IMR-90 (cell line): ENCODE data around the gene NUP153. TPM values are rescaled to one million over a fixed set of nuclear protein-coding genes. Genes with fewer than 3 reads are reported as not detected.

Source experiments
- ATAC-seq: fragments of 200-7000 bp; cut with Tn5 transposase; 2 replicates; pipeline ENCODE4 v1.9.1; 2020; ENCODE audit warnings: low read depth, mild to moderate bottlenecking, moderate library complexity
- BruUV-seq: library from RNA; stranded (reverse); fragments of 400-500 nt; replicated peaks from 2 replicates; lab custom pipeline; 2021; lab: Mats Ljungman, UMichigan
- CTCF ChIA-PET: fragments of 300-600 bp; formaldehyde crosslinking; extraction: SDS; loops from one replicate; lab custom pipeline; 2021; ENCODE audit warnings: antibody characterized with exemption; lab: Yijun Ruan, JAX
- POLR2A ChIA-PET: fragments of 300-600 bp; sonication (Branson Sonifier 250); formaldehyde crosslinking; loops from one replicate; lab custom pipeline; 2022; ENCODE audit warnings: antibody characterized with exemption; ENCODE audit not compliant: unreplicated experiment; lab: Charles Lee
- DNase-seq: peaks from one replicate; pipeline ENCODE4 v3.0.0; 2013
- H2AFZ ChIP-seq: replicated peaks from 2 replicates; pipeline ENCODE3; 2013; ENCODE audit warnings: low read length, mild to moderate bottlenecking; ENCODE audit not compliant: poor library complexity
- H2AK5ac ChIP-seq: 2 replicates; pipeline ENCODE4 v1.6.1; 2013; ENCODE audit warnings: low read depth, low read length, inconsistent platforms
- H2AK9ac ChIP-seq: replicated peaks from 2 replicates; pipeline ENCODE3; 2013; ENCODE audit warnings: mild to moderate bottlenecking, low read depth, low read length, moderate library complexity; ENCODE audit not compliant: poor library complexity
- H2BK120ac ChIP-seq: 2 replicates; pipeline ENCODE4 v1.6.1; 2013; ENCODE audit warnings: low read depth, low read length, inconsistent platforms
- H2BK15ac ChIP-seq: 3 replicates; pipeline ENCODE4 v1.6.1; 2013; ENCODE audit warnings: low read depth, low read length, inconsistent platforms
- H2BK20ac ChIP-seq: 2 replicates; pipeline ENCODE4 v1.6.1; 2013; ENCODE audit warnings: low read depth, mild to moderate bottlenecking, inconsistent platforms, low read length, moderate library complexity
- H2BK5ac ChIP-seq: 2 replicates; pipeline ENCODE4 v1.6.1; 2013; ENCODE audit warnings: mild to moderate bottlenecking, low read depth, low read length, inconsistent platforms; ENCODE audit not compliant: poor library complexity, severe bottlenecking
- H3K14ac ChIP-seq: replicated peaks from 2 replicates; pipeline ENCODE4 v1.6.1; 2013; ENCODE audit warnings: low read depth, low read length, inconsistent platforms
- H3K18ac ChIP-seq: 2 replicates; pipeline ENCODE4 v1.6.1; 2013; ENCODE audit warnings: low read depth, low read length, control low read depth
- H3K23ac ChIP-seq: 2 replicates; pipeline ENCODE4 v1.6.1; 2013; ENCODE audit warnings: low read depth, low read length, inconsistent platforms
- H3K27ac ChIP-seq: 2 replicates; pipeline ENCODE4 v1.5.1; 2013; ENCODE audit warnings: mild to moderate bottlenecking, control low read depth, low read length; ENCODE audit not compliant: insufficient read depth
- H3K27me3 ChIP-seq: 2 replicates; pipeline ENCODE4 v1.6.1; 2013; ENCODE audit warnings: low read length; ENCODE audit not compliant: control insufficient read depth, insufficient read depth
- H3K36me3 ChIP-seq: 2 replicates; pipeline ENCODE4 v1.6.1; 2013; ENCODE audit warnings: low read length, mixed read lengths; ENCODE audit not compliant: control insufficient read depth, insufficient read depth
- H3K4ac ChIP-seq: 2 replicates; pipeline ENCODE4 v1.6.1; 2013; ENCODE audit warnings: low read depth, low read length, inconsistent platforms
- H3K4me1 ChIP-seq: 2 replicates; pipeline ENCODE4 v1.6.1; 2013; ENCODE audit warnings: low read length, mixed read lengths; ENCODE audit not compliant: control insufficient read depth, insufficient read depth
- H3K4me2 ChIP-seq: 2 replicates; pipeline ENCODE4 v1.6.1; 2013; ENCODE audit warnings: low read depth, mild to moderate bottlenecking, control low read depth, low read length, moderate library complexity
- H3K4me3 ChIP-seq: 2 replicates; pipeline ENCODE4 v1.5.1; 2013; ENCODE audit warnings: low read depth, mild to moderate bottlenecking, control low read depth, low read length, moderate library complexity; ENCODE audit not compliant: insufficient read depth
- H3K56ac ChIP-seq: 2 replicates; pipeline ENCODE4 v1.6.1; 2013; ENCODE audit warnings: low read length, inconsistent platforms; ENCODE audit not compliant: insufficient read depth; ENCODE audit errors: extremely low read depth
- H3K79me1 ChIP-seq, 2 experiments: 2 replicates each; pipeline ENCODE4 v1.6.1; 2013; ENCODE audit warnings: low read length in 2 of 2, inconsistent platforms in 1 of 2, low read depth in 1 of 2
- H3K9ac ChIP-seq: 2 replicates; pipeline ENCODE4 v1.6.1; 2013; ENCODE audit warnings: low read depth, low read length, control low read depth
- H3K9me1 ChIP-seq: 2 replicates; pipeline ENCODE4 v1.6.1; 2013; ENCODE audit warnings: low read length, inconsistent platforms; ENCODE audit not compliant: insufficient read depth
- H3K9me3 ChIP-seq: 2 replicates; pipeline ENCODE4 v1.6.1; 2013; ENCODE audit warnings: low read length; ENCODE audit not compliant: control insufficient read depth, insufficient read depth
- H4K20me1 ChIP-seq: 2 replicates; pipeline ENCODE4 v1.6.1; 2013; ENCODE audit warnings: low read length, inconsistent platforms; ENCODE audit not compliant: insufficient read depth
- H4K5ac ChIP-seq: 2 replicates; pipeline ENCODE4 v1.6.1; 2013; ENCODE audit warnings: mild to moderate bottlenecking, low read depth, low read length, control low read depth
- H4K8ac ChIP-seq, 2 experiments: 2 replicates each; pipeline ENCODE4 v1.6.1; 2013; ENCODE audit warnings: low read depth in 2 of 2, low read length in 2 of 2, control low read depth in 1 of 2, inconsistent platforms in 1 of 2
- H4K91ac ChIP-seq: 2 replicates; pipeline ENCODE4 v1.6.1; 2013; ENCODE audit warnings: low read depth, low read length, inconsistent platforms; ENCODE audit not compliant: insufficient read depth
- BHLHE40 ChIP-seq: fragments of 150-350 bp; IDR thresholded peaks from 2 replicates; pipeline ENCODE4 v1.6.1; 2016; ENCODE audit warnings: mild to moderate bottlenecking, low read depth, low read length
- CEBPB ChIP-seq: IDR thresholded peaks from 2 replicates; pipeline ENCODE4 v1.6.1; 2012; ENCODE audit warnings: low read depth, low read length, improper control_type of control experiment
- CHD1 ChIP-seq: IDR thresholded peaks from 2 replicates; pipeline ENCODE4 v1.6.1; 2012; ENCODE audit warnings: low read depth, low read length, improper control_type of control experiment
- CTCF ChIP-seq: conservative IDR thresholded peaks from 2 replicates; pipeline ENCODE4 v1.5.1; 2012; ENCODE audit warnings: mild to moderate bottlenecking, low read depth, low read length, improper control_type of control experiment
- ELK1 ChIP-seq: fragments of 150-350 bp; IDR thresholded peaks from 2 replicates; pipeline ENCODE4 v1.6.1; 2016; ENCODE audit warnings: low read depth, mild to moderate bottlenecking, low read length, moderate library complexity, borderline replicate concordance
- MAFK ChIP-seq: IDR thresholded peaks from 2 replicates; pipeline ENCODE4 v1.6.1; 2012; ENCODE audit warnings: low read depth, low read length, improper control_type of control experiment
- MAZ ChIP-seq: IDR thresholded peaks from 2 replicates; pipeline ENCODE4 v1.6.1; 2012; ENCODE audit warnings: low read depth, mild to moderate bottlenecking, low read length, improper control_type of control experiment, moderate library complexity, borderline replicate concordance
- MXI1 ChIP-seq: IDR thresholded peaks from 2 replicates; pipeline ENCODE4 v1.6.1; 2012; ENCODE audit warnings: low read depth, mild to moderate bottlenecking, low read length, moderate library complexity, borderline replicate concordance
- NFE2L2 ChIP-seq: fragments of 150-350 bp; IDR thresholded peaks from 2 replicates; pipeline ENCODE4 v1.6.1; 2016; ENCODE audit warnings: low read depth, mild to moderate bottlenecking, low read length
- POLR2A ChIP-seq: IDR thresholded peaks from 2 replicates; pipeline ENCODE4 v1.6.1; 2012; ENCODE audit warnings: mild to moderate bottlenecking, low read depth, low read length
- RAD21 ChIP-seq: IDR thresholded peaks from 2 replicates; pipeline ENCODE4 v1.6.1; 2012; ENCODE audit warnings: low read length, improper control_type of control experiment
- RCOR1 ChIP-seq: IDR thresholded peaks from 2 replicates; pipeline ENCODE4 v1.6.1; 2012; ENCODE audit warnings: mild to moderate bottlenecking, low read length, improper control_type of control experiment; ENCODE audit not compliant: insufficient replicate concordance
- RFX5 ChIP-seq: IDR thresholded peaks from 2 replicates; pipeline ENCODE4 v1.8.0; 2012; ENCODE audit warnings: low read depth, mild to moderate bottlenecking, low read length, moderate library complexity
- WGBS, 2 experiments: methylation state at CpG; one replicate each; pipeline versions ENCODE4 v1.1.5 to v1.1.7; 2013; ENCODE audit warnings: missing lambda C conversion rate in 2 of 2; ENCODE audit not compliant: insufficient read length in 1 of 2; ENCODE audit errors: extremely low coverage in 2 of 2; 5-methylcytosine and 5-hydroxymethylcytosine counted together
- dilution Hi-C: fragments of 300-500 bp; cut with HindIII; formaldehyde crosslinking; loops from one replicate; pipeline ENCODE4 v1.14.3; 2018; ENCODE audit warnings: low sequenced_read_pairs; ENCODE audit not compliant: unreplicated experiment
- in situ Hi-C: fragments of 300-500 bp; cut with MboI; formaldehyde crosslinking; loops from 3 replicates; pipeline ENCODE4 v1.14.3; 2019; ENCODE audit warnings: low sequenced_read_pairs, inconsistent platforms, mixed read lengths
- intact Hi-C: fragments of 100-400 bp; cut with micrococcal nuclease; formaldehyde crosslinking; loops from 2 replicates; pipeline ENCODE4 v1.10.0; 2022
- polyA plus RNA-seq, 3 experiments: library from polyadenylated mRNA; depleted of rRNA; stranded (reverse); fragments of >200 nt; gene quantifications; 2 replicates each; pipeline ENCODE4 v1.2.3, GENCODE V29; 2012; ENCODE audit warnings: low replicate concordance in 1 of 3
- total RNA-seq: library from RNA; depleted of rRNA; stranded (reverse); fragments of >200 nt; gene quantifications from 2 replicates; pipeline ENCODE4 v1.2.3, GENCODE V29; 2012

NUP153 gene
- total and polyA plus RNA-seq, 2 of the 4 experiments (the other 2 are of a cell fraction) = 17.2 to 39.4 TPM

- H4K91ac ChIP-seq = no peak overlapping the region
- H3K14ac ChIP-seq = no peak overlapping the region; the same call in 1 of the 2 replicates
- intact Hi-C loops = loop anchor here (5.0 kb wide), 1 partner anchor 39 kb away; no protein-coding TSS in a partner anchor
- DNase-seq = peak; percentile 3
- no CpG with 5 or more reads among the region's 2 CpGs for WGBS, 2 experiments
- in situ Hi-C loops = no loop called here
- H3K27ac ChIP-seq = no peak overlapping the region
- H2AFZ ChIP-seq = no peak overlapping the region
- H2AK9ac ChIP-seq = no peak overlapping the region
- peaks cover 12% of the 10 kb centered on the region; the same call in 1 of the 2 replicates for H3K9me1 ChIP-seq
- dilution Hi-C loops = no loop called here
- no peak overlapping the region for H3K4me3 ChIP-seq
- H3K36me3 ChIP-seq = peaks cover 33% of the 10 kb centered on the region
- no peak overlapping the region for H3K9ac ChIP-seq
- no peaks in the 10 kb centered on the region for H3K9me3 ChIP-seq
- H3K23ac ChIP-seq = no peak overlapping the region
- H4K5ac ChIP-seq = no peak overlapping the region
- no peak overlapping the region for H3K18ac ChIP-seq
- no peak for TF ChIP-seq CTCF
- no peak for TF ChIP-seq NFE2L2
- no peak for TF ChIP-seq MAZ
- no peak for TF ChIP-seq RAD21
- TF ChIP-seq BHLHE40 = no peak
- TF ChIP-seq MAFK = no peak
- no peak for TF ChIP-seq RCOR1
- no peak for TF ChIP-seq ELK1
- TF ChIP-seq CHD1 = no peak
- TF ChIP-seq CEBPB = no peak
- TF ChIP-seq RFX5 = no peak
- no peak for TF ChIP-seq POLR2A
- no peak for TF ChIP-seq MXI1
- no peak overlapping the region for H4K8ac ChIP-seq
- no peak overlapping the region for H3K4me2 ChIP-seq
- H2AK5ac ChIP-seq = no peak overlapping the region
- peaks cover 8% of the 10 kb centered on the region for H4K20me1 ChIP-seq
- H3K27me3 ChIP-seq = no peaks in the 10 kb centered on the region
- H3K4me1 ChIP-seq = 0 out of 2 replicates have a peak, but pooled peaks cover 2% of the 10 kb centered on the region
- ChIA-PET CTCF (no interaction called here), POLR2A (no interaction called here)
- no peak overlapping the region for H3K56ac ChIP-seq
- H2BK20ac ChIP-seq = no peak overlapping the region
- H3K79me1 ChIP-seq = peaks cover 26 to 60% of the 10 kb centered on the region in 2 experiments
- no peak for ATAC-seq
- H2BK15ac ChIP-seq = no peak overlapping the region
- BruUV-seq = no TSS peak
- H2BK120ac ChIP-seq = no peak overlapping the region
- no peak overlapping the region for H3K4ac ChIP-seq
- no peak overlapping the region for H2BK5ac ChIP-seq
Measured at GRCh38 chr6:17638212-17638715, 68.5 kb downstream of the NUP153 start.
